NCI-H2107 treated with DMSO at 0.1 percent for 48 hours (cell line): Measurements from ENCODE around the gene PRR9.
A peak's percentile ranks its signal among the peaks of the same experiment; 100 is the strongest.

Experiments used
- DNase-seq: peaks from one replicate; lab custom pipeline; 2025; ENCODE audit not compliant: unreplicated experiment; lab: John Stamatoyannopoulos, UW

The PRR9 gene

DNA sequence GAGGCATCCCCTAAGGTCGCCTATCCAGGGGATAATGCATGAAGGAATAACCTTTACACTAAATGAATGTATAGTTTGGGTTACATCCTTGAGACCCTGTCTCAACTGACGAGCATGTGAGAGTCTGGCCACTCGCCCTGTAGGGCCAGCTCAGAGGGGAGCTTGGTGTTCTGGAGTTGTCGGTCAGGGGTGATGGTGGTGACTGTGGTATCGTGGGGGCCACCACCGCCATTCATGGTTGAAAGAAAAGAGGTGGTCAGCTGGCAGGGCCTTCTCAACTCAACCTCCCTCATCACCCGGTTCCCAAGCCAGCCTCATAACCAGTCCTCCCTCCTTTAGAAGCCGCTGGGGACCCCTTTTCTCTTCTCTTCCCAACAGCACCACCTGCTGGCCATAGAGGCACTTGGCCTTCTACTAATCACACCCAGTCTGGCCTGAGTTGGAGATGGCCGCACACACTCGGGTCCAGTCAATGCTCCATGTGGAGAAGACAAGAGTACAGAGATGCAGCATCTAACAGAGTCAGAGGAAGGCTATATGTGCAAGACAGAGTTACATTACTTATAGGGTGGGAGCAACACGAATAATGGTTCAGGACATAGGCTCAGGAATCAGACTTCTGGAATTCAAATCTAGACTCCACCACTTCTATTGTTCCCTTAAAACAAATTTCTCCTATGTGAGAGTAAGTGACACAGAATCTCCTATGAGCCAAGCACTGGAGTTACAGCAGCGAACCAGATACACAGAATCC is 11.9 kb downstream of the PRR9 start:
- DNase-seq = peak; percentile 13

DNA sequence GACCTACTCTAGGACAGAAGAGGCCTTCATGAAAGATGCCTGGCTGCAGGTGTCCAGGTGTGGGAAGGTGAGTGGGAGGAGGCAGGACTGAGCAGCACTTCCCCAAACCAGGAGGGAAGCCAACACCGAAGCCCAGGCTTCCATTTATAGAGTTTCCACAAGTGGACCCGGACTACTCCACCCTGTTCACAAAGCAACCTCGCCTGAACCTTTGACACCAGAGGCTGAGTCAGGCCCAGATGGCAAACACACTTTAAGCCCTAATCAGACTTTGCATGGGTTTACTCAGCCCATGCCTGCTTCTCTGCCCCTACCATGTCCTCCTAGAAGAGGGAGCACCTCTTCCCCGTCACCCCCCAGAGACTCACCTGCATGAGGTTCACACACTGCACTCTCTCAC is 14.0 kb downstream of the PRR9 start:
- DNase-seq = no peak

DNA sequence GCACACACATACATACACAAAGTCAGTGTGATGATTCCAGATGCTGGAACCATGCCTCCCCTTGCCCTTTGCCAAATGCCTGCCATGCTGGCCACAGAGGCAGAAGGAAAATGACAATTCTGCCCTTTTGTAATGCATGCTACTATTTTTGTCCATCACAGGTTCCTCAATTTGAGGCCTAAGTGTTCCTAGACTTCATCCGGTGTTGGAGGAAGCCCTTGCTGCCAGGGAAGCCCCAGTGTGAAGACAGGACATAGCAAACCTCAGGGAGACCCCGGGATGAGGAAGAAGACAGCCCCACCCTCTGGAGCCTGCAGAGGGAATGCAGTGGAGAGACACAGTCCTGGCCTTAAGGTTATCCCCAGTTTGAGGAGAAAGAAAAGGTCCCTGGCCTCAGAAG is 14.4 kb downstream of the PRR9 start:
- no peak for DNase-seq

DNA sequence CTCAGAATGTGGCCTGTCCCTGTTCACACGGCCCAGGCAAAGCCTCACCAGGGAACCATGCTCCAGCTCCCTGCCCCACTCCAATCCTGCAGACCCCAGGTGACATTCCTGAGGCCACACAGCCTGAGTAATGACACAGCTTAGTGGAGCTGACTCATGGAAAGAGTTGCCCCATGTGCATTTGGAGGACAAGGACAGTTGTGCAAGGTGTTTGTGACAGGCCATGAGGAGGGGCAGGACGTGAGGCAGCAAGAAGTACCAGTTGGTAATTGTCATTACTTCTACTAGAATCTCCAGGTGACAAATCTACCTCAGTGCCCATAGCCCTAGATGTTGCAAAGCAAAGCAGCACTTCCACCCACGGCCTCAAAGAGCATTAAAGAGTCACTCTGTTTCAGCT is 15.2 kb downstream of the PRR9 start:
- DNase-seq = no peak

DNA sequence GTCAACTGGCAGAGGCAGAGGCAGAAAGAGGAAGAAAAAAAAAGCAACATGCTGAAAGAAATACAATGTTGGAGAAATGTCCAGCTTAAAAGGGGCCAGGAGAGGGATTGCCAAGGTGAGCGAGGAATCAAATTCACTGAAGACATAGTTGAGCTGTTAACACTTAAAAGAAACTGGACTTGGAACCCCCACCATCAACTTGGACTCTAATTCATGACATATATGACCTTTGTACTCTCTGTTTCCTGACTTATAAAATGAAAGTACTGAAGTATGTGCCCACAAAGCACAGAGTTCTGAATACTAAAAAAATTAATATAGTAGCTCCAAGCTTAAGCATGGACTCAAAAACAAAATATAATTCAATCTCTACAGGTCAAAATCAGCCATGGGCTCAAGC is 16.1 kb downstream of the PRR9 start:
- no peak for DNase-seq

DNA sequence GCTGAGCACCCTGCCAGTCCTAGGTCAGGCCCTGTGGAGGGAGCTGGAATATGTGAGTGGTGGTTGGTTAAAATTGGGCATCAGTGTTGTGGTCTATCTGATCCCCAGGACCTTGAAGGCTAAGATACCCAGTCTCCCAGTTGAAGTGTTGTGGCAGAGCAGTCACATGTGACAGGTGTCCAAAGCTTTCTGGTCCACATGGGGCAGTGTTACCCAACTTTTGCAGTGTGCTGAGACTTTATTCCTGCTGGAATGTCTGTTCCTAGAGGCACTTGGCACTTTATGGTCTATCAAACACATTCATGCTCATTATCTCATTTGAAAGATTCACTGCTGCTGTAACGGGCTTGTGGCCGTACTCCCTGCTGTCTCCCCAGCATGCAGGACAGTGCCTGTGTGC is 21.1 kb downstream of the PRR9 start:
- DNase-seq = peak; percentile 36

DNA sequence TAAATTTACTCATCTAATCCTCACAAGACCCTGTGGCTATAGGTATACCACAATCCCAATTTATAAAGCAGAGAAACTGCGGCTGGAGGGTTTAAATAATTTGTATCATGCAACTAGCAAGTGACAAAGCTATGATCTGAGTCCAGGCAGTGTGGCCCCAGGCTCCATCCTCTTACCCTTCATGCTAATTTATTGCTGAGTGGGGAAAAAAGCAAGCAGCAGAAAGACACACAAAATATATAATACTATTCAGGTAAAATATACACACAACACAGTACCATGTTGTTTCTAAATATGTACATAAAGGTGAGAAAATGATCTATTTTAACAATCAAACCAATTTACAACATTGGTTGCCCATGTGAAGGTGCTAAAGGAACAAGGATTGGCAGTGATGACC is 24.8 kb downstream of the PRR9 start:
- no peak for DNase-seq

DNA sequence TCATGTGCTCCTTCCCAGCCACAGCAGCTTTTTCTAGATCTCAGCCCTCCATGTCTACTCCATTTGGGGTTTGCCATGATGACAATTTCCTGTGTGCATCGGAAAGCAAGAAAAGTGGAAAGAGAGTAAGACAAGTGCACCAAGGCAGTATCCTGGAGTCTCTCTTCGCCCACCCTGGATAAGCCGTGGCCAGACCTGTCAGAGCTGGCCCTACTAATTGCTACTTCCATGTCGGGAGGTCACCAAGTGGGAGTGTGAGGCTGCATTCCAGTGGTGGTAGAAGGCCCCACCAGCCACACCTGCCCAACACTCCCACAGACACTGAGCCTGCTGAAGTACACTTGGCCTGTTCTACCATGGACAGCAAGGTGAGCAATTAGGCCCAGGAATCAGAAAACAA is 28.1 kb downstream of the PRR9 start:
- DNase-seq = no peak

DNA sequence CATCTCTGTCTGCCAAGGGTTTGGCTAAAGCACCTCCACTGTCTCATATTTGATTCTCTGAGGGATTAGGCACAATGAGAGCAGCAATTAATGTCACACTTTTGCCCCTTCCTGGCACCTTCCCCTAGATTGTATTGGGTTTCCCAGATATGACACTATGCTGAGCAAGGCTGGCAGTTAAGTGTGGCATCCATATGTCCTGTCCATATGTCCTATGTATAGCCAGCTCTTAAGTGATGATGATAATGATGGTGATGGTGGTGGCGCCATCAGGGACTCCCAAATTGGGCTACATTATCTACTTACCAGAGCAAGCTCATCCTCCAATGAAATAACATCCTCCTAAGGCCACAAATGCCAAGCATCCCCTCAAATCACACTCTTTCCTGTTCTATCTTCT is 28.6 kb downstream of the PRR9 start:
- no peak for DNase-seq

DNA sequence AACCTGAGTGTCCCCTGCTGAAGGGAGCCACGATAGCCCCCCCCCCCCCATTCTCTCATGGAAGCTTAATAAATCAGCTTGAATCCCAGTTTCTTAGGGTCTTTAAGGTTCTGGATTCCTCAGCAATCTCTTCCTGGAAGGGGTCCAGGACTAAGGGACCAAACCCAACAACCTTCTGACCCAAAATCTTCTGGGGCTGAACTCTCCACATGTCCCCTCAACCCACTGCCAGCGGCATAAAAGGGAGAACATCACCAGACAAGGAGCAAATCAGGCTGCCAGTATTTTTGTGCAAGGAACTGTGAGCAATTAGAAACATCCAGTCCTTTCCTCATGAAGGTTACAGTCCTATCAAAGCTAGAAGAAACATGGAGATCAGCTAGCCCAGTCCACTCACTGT is 29.4 kb downstream of the PRR9 start:
- no peak for DNase-seq

DNA sequence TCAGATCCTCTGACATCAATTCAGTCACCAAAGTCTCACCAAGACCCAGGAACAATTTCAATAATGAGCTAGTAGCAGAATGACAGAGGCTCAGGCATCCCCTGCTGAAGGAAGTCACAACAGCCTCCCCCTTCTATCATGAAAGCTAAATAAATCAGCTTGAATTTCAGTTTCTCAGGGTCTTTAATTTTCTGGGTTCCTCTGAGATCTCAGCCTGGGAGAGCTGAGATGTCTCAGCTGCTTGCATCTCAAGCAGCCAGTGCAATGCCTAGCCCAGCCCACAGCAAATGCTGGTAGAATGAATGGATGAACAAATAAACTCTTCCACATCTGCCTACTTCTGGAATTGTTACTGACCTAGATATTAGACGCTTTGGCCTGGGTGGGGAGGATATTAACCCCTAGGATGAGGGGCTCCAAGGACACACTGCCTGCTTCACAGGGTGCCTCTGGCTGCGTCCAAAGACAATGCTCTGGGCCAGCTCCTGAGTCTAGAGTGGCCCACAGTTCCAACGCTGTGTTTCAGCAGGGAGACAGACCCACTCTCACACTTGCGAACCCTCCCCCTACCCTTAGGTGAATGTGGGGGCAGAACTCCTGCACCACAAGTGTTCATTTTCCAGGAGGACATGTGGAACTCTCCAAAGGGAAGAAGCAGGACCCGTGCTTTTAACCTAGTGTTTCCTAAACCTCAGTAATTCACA is 30.9 kb downstream of the PRR9 start:
- no peak for DNase-seq

DNA sequence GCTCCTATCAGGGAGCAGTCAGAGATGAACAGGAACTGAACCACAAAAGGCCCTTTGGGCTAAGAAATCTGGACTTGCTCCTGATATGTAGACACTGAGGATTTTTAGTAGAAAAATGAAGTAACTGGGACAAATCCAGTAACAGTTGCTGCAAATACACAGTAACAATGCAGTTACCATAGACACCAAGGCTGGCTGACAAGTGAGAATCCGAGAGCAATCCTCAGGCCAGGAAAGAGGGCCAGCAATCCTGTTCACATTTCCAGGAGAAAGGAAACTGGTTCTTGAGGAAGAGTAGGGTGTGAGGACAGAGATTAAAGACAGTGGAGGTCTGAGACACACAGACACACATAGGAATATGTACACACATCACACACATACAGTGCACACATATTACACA is 32.8 kb downstream of the PRR9 start:
- DNase-seq = no peak

DNA sequence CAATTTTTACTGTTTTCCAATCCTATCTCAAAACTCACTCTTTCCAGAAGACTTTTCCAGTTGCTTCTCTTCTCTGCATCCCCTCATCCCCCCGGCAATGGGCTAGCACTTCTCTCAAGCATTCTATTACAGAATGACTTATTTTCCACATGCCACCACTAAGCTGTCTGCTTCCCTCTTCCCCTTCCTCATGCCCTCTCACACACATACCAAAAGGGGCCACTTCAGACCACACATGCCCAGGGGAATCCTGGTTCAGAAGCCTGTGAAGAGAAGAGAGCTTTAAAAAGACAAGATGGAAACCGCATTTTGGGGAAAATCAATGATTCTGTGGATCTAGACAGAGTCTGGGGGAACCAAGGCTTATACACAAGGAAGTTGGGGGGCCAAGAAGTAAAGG is 33.7 kb downstream of the PRR9 start:
- DNase-seq = no peak

DNA sequence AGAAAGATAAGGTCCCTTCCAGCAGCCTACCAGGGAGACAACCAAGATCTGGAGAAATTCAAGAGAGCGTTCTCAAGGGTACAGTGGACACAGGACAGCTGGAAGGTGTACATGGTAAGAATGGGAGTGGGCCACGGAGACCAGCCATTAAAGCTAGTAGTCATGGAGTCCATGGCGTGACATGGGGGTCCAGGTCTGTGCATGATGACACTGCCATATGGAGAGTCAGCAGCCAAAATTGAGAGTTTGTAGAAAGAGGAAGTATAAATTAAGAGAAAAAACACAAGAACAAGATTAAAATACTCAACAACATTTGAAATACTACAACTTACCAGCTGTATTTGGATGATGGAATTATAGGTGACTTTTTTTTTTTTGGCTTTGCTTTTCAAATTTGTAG is 34.2 kb downstream of the PRR9 start:
- DNase-seq = no peak

DNA sequence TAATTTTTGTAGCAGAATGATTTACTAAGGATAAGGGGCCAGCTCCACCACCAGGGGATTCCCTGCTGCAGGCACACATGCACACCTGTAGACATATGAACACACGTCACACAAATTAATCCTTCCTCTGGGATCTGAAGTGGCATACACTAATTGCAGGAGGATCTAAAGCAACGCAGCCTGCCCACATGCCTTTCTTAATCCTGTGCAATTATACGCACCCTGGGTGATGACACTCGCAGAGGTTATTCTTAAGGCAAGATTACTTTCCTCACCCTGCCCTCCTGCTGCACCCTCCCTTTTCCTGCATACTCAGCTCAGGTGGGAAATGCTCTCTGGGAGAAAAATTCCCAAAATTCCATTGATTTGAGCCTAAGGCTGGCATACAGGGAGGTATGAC is 34.6 kb downstream of the PRR9 start:
- DNase-seq = no peak

DNA sequence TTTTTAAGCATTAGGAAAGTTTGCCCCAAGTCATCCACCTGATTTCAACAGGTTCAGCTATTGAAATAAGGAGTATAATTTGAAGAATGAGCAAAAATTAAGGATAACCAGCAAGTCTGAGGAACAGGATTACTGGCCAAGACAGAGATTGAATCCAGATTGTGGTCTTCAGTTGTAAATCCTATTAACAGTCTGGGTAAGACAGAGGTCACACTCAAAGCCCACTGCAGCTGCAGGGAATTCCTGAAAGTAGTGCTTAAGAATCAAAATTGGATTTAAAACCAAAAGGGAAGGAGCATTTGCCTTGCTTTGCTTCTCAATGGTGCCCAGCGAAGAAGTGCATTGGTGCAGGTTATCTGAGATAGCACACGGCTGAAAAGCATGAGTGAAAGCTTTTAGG is 35.7 kb downstream of the PRR9 start:
- no peak for DNase-seq

DNA sequence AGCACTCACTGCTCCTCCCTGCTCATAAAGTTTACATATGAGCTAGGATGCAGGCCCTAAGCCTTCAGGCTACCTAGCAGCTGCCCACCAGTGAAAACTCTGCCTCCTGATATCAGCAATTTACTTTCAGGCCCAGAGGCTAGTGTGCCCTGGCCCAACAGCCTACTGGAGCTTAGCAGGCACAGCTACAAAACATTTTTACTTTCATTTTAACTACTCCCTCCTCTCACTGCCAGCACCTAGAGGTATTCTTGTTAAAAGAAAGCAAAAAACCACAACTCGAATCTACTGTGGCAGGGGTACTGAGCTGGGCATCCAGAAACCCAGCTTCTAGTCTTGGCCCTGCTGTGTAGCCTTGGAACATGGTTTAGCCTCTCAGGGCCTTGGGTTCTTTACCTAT is 36.3 kb downstream of the PRR9 start:
- DNase-seq = no peak

DNA sequence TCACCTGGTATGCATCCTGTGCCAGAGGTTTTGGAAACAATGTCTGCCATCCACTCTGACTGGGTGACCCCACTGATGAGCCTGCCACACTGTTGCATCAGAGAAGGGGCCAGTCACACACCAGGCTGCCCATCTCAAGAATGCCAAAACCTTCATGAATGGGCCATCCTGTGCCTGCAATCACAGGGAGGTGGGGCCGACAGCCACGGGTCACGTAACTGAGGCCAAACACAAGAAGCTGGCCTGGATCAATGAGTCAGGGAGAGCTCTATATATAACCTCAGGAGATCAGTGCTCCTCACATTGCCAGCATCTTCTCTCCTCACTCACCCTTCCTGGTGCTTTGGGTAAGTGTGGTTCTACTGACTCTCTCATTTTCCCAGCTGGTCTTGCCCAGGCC is 42.0 kb downstream of the PRR9 start, which contains the start of gene LORICRIN:
LORICRIN (plus strand) TSS at position 301 of the 400 bp plus-strand sequence. CDS start 1,263 bp downstream, outside the sequence.
- DNase-seq = no peak

DNA sequence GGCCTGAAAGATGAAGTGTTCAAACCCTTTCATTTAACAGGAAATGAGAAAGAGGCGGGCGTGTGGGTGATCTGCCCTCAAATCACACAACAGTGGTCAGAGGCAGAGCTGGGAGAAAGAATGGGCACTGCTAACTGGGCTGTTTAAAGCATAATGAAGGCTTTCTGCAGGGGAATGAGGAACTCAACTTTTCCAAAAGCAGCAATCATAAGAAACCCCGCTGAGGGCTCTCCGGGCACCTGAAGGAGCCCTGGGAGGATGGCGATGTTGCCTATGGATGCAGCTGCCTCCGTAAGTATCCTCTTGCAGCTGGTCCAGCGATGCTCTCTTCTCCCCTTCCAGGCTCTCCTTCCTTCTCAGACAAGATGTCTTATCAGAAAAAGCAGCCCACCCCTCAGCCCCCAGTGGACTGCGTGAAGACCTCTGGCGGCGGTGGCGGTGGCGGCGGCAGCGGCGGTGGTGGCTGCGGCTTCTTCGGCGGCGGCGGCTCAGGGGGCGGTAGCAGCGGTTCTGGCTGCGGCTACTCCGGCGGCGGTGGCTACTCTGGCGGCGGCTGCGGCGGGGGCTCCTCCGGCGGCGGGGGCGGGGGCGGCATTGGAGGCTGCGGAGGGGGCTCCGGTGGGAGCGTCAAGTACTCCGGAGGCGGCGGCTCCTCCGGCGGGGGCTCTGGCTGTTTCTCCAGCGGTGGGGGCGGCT is 43.3 kb downstream of the PRR9 start:
- no peak for DNase-seq

DNA sequence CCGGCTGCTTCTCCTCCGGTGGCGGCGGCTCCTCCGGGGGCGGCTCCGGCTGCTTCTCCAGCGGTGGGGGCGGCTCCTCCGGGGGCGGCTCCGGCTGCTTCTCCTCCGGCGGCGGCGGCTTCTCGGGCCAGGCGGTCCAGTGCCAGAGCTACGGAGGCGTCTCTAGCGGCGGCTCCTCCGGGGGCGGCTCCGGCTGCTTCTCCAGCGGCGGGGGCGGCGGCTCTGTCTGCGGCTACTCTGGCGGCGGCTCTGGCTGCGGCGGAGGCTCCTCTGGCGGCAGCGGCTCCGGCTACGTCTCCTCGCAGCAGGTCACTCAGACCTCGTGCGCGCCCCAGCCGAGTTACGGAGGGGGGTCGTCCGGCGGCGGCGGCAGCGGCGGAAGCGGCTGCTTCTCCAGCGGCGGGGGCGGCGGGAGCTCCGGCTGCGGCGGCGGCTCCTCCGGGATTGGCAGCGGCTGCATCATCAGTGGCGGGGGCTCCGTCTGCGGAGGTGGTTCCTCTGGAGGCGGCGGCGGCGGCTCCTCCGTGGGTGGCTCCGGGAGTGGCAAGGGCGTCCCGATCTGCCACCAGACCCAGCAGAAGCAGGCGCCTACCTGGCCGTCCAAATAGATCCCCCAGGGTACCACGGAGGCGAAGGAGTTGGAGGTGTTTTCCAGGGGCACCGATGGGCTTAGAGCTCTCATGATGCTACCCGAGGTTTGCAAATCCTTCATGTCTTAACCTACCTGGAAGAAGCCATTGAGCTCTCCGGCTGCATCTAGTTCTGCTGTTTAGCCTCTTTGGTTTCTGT is 44.1 kb downstream of the PRR9 start:
- no peak for DNase-seq

DNA sequence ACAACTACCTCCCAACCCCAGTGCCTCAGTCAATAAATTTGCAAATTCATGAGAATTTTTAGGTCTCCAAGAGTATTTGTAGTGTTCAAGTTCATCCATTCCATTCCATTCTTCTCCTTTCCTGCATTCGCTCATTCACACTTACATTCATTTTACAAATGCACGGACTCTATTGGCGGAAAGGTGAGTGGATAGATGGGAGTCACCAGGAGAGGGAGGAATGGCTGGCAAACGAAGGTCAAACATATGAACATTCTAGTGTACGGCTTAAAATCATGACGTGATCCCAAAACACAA is 44.6 kb downstream of the PRR9 start:
- no peak for DNase-seq
